ENCODE data around the gene SMAD5. TPM values are rescaled to one million over a fixed set of nuclear protein-coding genes. Genes with fewer than 3 reads are reported as not detected.

SMAD5 gene
- polyA plus RNA-seq, 3 donors: 71.1 to 71.2 (median 71.2) TPM

GRCh38 chr5:136114414-136115125, 18.1 kb upstream of the SMAD5 start:
- no peak for DNase-seq (ENCODE audit: low read depth in 3 of 3, low spot score in 2 of 3)

- no peak for DNase-seq (ENCODE audit: low read depth in 3 of 3, low spot score in 2 of 3)
These were observed 17.3 kb upstream of the SMAD5 start for GRCh38 chr5:136115183-136115865.

GRCh38 chr5:136120529-136120928, 12.1 kb upstream of the SMAD5 start:
- no peak for DNase-seq (ENCODE audit: low read depth in 3 of 3, low spot score in 2 of 3)

- no peak for DNase-seq (ENCODE audit: low read depth in 3 of 3, low spot score in 2 of 3)
These were observed 9.3 kb upstream of the SMAD5 start for GRCh38 chr5:136123236-136123768.

GRCh38 chr5:136127560-136127959, 5.1 kb upstream of the SMAD5 start:
- DNase-seq (ENCODE audit: low read depth in 3 of 3, low spot score in 2 of 3): no peak

GRCh38 chr5:136128481-136128880, 4.2 kb upstream of the SMAD5 start:
- peak in 1 of 3 donors; percentile 29 for DNase-seq (ENCODE audit: low read depth in 3 of 3, low spot score in 2 of 3)

- no peak for DNase-seq (ENCODE audit: low read depth in 3 of 3, low spot score in 2 of 3)
These were observed 3.2 kb upstream of the SMAD5 start for GRCh38 chr5:136129445-136129844.

GRCh38 chr5:136130581-136130980, 2.1 kb upstream of the SMAD5 start:
- DNase-seq (ENCODE audit: low read depth in 3 of 3, low spot score in 2 of 3): no peak

GRCh38 chr5:136132087-136132486, 558 bp upstream of the SMAD5 start:
- DNase-seq (ENCODE audit: low read depth in 3 of 3, low spot score in 2 of 3): no peak

- peak in 2 of 3 donors; percentile 29 to 32 for DNase-seq (ENCODE audit: low read depth in 3 of 3, low spot score in 2 of 3)
These were observed 727 bp downstream of the SMAD5 start for GRCh38 chr5:136133222-136133921.

GRCh38 chr5:136133922-136134379, 1.3 kb downstream of the SMAD5 start:
- no peak for DNase-seq (ENCODE audit: low read depth in 3 of 3, low spot score in 2 of 3)

GRCh38 chr5:136134653-136135052, 2.0 kb downstream of the SMAD5 start:
- no peak for DNase-seq (ENCODE audit: low read depth in 3 of 3, low spot score in 2 of 3)

- DNase-seq (ENCODE audit: low read depth in 3 of 3, low spot score in 2 of 3): no peak
These were observed 2.9 kb downstream of the SMAD5 start for GRCh38 chr5:136135536-136135935.

GRCh38 chr5:136137497-136138220, 5.0 kb downstream of the SMAD5 start:
- no peak for DNase-seq (ENCODE audit: low read depth in 3 of 3, low spot score in 2 of 3)

GRCh38 chr5:136141561-136141960, 8.9 kb downstream of the SMAD5 start:
- no peak for DNase-seq (ENCODE audit: low read depth in 3 of 3, low spot score in 2 of 3)

- DNase-seq (ENCODE audit: low read depth in 3 of 3, low spot score in 2 of 3): no peak
These were observed 10.7 kb downstream of the SMAD5 start for GRCh38 chr5:136143312-136143711.

- no peak for DNase-seq (ENCODE audit: low read depth in 3 of 3, low spot score in 2 of 3)
These were observed 11.1 kb downstream of the SMAD5 start for GRCh38 chr5:136143763-136144162.

- no peak for DNase-seq (ENCODE audit: low read depth in 3 of 3, low spot score in 2 of 3)
These were observed 12.4 kb downstream of the SMAD5 start for GRCh38 chr5:136145030-136145429.

- no peak for DNase-seq (ENCODE audit: low read depth in 3 of 3, low spot score in 2 of 3)
These were observed 13.6 kb downstream of the SMAD5 start for GRCh38 chr5:136146201-136146600.

GRCh38 chr5:136147632-136148031, 15.0 kb downstream of the SMAD5 start:
- DNase-seq (ENCODE audit: low read depth in 3 of 3, low spot score in 2 of 3): no peak

- DNase-seq (ENCODE audit: low read depth in 3 of 3, low spot score in 2 of 3): no peak
These were observed 17.2 kb downstream of the SMAD5 start for GRCh38 chr5:136149891-136150290.

All from right renal cortex interstitium (tissue), 3 donors.